NT2/D1 (cell line): ENCODE data around the gene PRKAG3.

Source experiments
- SUZ12 ChIP-seq: IDR thresholded peaks from 2 replicates; pipeline ENCODE4 v1.6.1; 2011; ENCODE audit not compliant: insufficient read length, insufficient read depth; ENCODE audit errors: extremely low read depth
- YY1 ChIP-seq: IDR thresholded peaks from 2 replicates; pipeline ENCODE4 v1.6.1; 2011; ENCODE audit not compliant: insufficient read length, insufficient read depth
- ZNF274 ChIP-seq: IDR thresholded peaks from 2 replicates; pipeline ENCODE4 v1.6.1; 2011; ENCODE audit warnings: mild to moderate bottlenecking, low read depth, low read length

GRCh38 chr2:218780851-218781690 lies 50.5 kb downstream of the PRKAG3 start:
- TF ChIP-seq YY1: no peak
- TF ChIP-seq SUZ12: no peak
- TF ChIP-seq ZNF274: no peak
